A549 (cell line): ENCODE measurements around the gene ITPKC.

ENCODE experiments used
- CTCF ChIP-seq: fragments of >200 bp; sonication (Bioruptor Twin); formaldehyde crosslinking; IDR thresholded peaks from 3 replicates; pipeline ENCODE4 v1.5.1; 2016
- EP300 ChIP-seq, 2 experiments: fragments of >200 bp; sonication (Bioruptor Twin); formaldehyde crosslinking; IDR thresholded peaks; 2 replicates in 1 of 2; 3 replicates in 1 of 2; pipeline ENCODE4 v1.6.1; 2016 to 2017
- NPAS2 ChIP-seq: fragments of 250-450 bp; sonication (Bioruptor Pico); IDR thresholded peaks from 2 replicates; pipeline ENCODE4 v1.8.0; 2022; ENCODE audit warnings: mild to moderate bottlenecking, moderate library complexity, borderline replicate concordance
- POLR2A ChIP-seq: IDR thresholded peaks from 2 replicates; pipeline ENCODE4 v1.6.1; 2012; ENCODE audit warnings: mild to moderate bottlenecking, low read length

- TF ChIP-seq NPAS2 (no peak), EP300 (IDR thresholded peaks at IDR 0.05) (no peak), CTCF (no peak), POLR2A (no peak)
Measured at GRCh38 chr19:40781140-40781539, 64.2 kb downstream of the ITPKC start.
